Measurements from ENCODE around the gene NUP42. TPM values are rescaled to one million over a fixed set of nuclear protein-coding genes. Genes with fewer than 3 reads are reported as not detected.
"Not testable (repeated sequence)": the region's sequence is repeated elsewhere in the genome, so short reads cannot be mapped to it uniquely, and the experiment has no call there.

NUP42 gene
- total and polyA plus RNA-seq, 8 donors: 23.3 to 82.4 (median 62.7) TPM

GRCh38 chr7:23183279-23184012, 1.6 kb downstream of the NUP42 start:
- H3K27ac ChIP-seq: no peak overlapping the region
- ATAC-seq: no peak
- H3K36me3 ChIP-seq: peaks cover 0 to 32% of the 10 kb centered on the region in 2 donors
- peak overlapping the region in 1 of 2 donors; percentile 87 for H3K4me3 ChIP-seq
- TF ChIP-seq CTCF (IDR thresholded peaks at IDR 0.05): no peak
- H3K9me3 ChIP-seq: no peaks in the 10 kb centered on the region
- DNase-seq: no peak
- H3K4me1 ChIP-seq: peaks cover 12 to 40% of the 10 kb centered on the region in 2 donors
- H3K27me3 ChIP-seq: no peaks in the 10 kb centered on the region
- intact Hi-C loops (cut with DNase I): no loop called here

DNA sequence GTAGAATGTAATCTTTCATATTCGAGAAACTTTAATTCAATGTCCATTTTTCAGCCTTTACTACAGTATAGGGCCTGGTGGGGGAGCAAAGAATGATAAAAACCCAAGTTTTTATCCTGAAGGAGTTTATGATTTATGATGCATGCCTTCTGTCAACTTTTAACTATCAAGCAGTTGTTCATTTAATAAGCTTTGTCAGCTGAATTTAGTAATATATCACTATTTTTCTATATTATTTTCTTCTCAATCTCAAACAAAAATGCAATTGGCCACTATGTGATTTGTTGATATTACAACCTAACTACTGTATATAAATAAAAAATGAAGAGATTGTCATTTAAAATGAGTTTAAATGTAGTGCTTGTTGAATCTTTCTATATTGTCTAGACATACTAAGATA, 2.4 kb downstream of the NUP42 start:
- Histone ChIP-seq H3K9me3 (no peaks in the 10 kb centered on the region), H3K4me1 (peaks cover 12 to 40% of the 10 kb centered on the region in 2 donors), H3K27ac (no peak overlapping the region), H3K4me3 (no peak overlapping the region), H3K36me3 (peaks cover 0 to 41% of the 10 kb centered on the region in 2 donors), H3K27me3 (no peaks in the 10 kb centered on the region)
- ATAC-seq (no peak), DNase-seq (no peak)
- intact Hi-C loops (cut with DNase I): no loop called here
- no peak for TF ChIP-seq CTCF (IDR thresholded peaks at IDR 0.05)

GRCh38 chr7:23184709-23185359, 3.0 kb downstream of the NUP42 start:
- DNase-seq (peak in 2 of 4 donors; percentile 9 to 31), ATAC-seq (no peak)
- Histone ChIP-seq H3K4me1 (peaks cover 12 to 40% of the 10 kb centered on the region in 2 donors), H3K27me3 (no peaks in the 10 kb centered on the region), H3K36me3 (peaks cover 0 to 46% of the 10 kb centered on the region in 2 donors), H3K27ac (no peak overlapping the region), H3K4me3 (no peak overlapping the region), H3K9me3 (no peaks in the 10 kb centered on the region)
- peak in 1 of 2 donors; percentile 34 for TF ChIP-seq CTCF (IDR thresholded peaks at IDR 0.05)
- intact Hi-C loops (cut with DNase I): no loop called here

- DNase-seq (no peak), ATAC-seq (no peak)
- intact Hi-C loops (cut with DNase I): no loop called here
- H3K9me3 ChIP-seq: no peaks in the 10 kb centered on the region
- H3K4me3 ChIP-seq: no peak overlapping the region
- H3K36me3 ChIP-seq: peaks cover 0 to 47% of the 10 kb centered on the region in 2 donors
- H3K27ac ChIP-seq: no peak overlapping the region
- peaks cover 10 to 38% of the 10 kb centered on the region in 2 donors for H3K4me1 ChIP-seq
- TF ChIP-seq CTCF (IDR thresholded peaks at IDR 0.05): no peak
- H3K27me3 ChIP-seq: no peaks in the 10 kb centered on the region
Observed at GRCh38 chr7:23185980-23186379, 4.1 kb downstream of the NUP42 start.

GRCh38 chr7:23191022-23191421, 9.2 kb downstream of the NUP42 start:
- H3K4me3 ChIP-seq: no peak overlapping the region
- no peak for ATAC-seq

GRCh38 chr7:23193650-23194227, 11.9 kb downstream of the NUP42 start:
- H3K27me3 ChIP-seq; H3K4me1 ChIP-seq; ATAC-seq; H3K27ac ChIP-seq; DNase-seq; H3K4me3 ChIP-seq; H3K9me3 ChIP-seq; intact Hi-C loops (cut with DNase I): not testable (repeated sequence)
- peaks cover 0 to 84% of the 10 kb centered on the region in 2 donors for H3K36me3 ChIP-seq

More at GRCh38 chr7:23191022-23191421, 9.2 kb downstream of the NUP42 start:
- H3K4me1 ChIP-seq: no peaks in the 10 kb centered on the region
- TF ChIP-seq CTCF (IDR thresholded peaks at IDR 0.05): no peak
- H3K36me3 ChIP-seq: peaks cover 0 to 84% of the 10 kb centered on the region in 2 donors
- H3K9me3 ChIP-seq: no peaks in the 10 kb centered on the region
- intact Hi-C loops (cut with DNase I): no loop called here
- H3K27me3 ChIP-seq: no peaks in the 10 kb centered on the region
- DNase-seq: no peak
- no peak overlapping the region for H3K27ac ChIP-seq

All from left lung (tissue), 10 donors.